ENCODE results near the gene GALNS. TPM values are rescaled to one million over a fixed set of nuclear protein-coding genes. Genes with fewer than 3 reads are reported as not detected.

The GALNS gene
- total RNA-seq, 2 donors from 2014 or later = 37.6 to 73.0 TPM

DNA sequence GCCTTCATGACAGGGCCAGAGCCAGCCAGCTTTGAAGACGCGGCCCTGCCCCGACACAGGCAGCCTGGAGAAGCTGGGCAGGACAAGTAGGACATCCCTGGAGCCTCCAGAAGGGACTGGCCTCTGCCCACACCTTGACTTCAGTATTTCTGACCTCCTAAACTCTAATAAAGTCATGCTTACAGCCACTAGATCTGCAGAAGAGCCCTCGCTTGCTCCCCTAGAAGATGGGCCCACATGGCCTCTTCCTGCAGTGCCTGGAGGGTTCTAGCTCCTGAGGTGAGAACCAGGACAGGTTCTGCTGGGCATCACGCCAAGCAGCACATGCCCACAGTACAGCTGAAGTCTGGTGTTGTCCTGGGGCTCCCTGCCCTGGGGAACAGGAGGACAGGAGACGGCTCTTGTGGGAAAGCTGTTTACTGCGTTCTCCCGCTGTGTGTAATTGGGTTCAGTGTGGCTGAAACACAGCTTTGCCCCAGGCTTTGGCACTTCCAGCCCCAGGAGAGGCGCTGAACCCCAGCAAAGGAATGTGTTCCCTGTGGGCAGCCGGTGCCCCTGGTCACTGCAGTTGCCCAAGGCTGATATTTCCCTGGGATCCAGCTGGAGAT lies 47.6 kb downstream of the GALNS start:
- H3K27ac Mint-ChIP-seq = peak overlapping the region; percentile 33

DNA sequence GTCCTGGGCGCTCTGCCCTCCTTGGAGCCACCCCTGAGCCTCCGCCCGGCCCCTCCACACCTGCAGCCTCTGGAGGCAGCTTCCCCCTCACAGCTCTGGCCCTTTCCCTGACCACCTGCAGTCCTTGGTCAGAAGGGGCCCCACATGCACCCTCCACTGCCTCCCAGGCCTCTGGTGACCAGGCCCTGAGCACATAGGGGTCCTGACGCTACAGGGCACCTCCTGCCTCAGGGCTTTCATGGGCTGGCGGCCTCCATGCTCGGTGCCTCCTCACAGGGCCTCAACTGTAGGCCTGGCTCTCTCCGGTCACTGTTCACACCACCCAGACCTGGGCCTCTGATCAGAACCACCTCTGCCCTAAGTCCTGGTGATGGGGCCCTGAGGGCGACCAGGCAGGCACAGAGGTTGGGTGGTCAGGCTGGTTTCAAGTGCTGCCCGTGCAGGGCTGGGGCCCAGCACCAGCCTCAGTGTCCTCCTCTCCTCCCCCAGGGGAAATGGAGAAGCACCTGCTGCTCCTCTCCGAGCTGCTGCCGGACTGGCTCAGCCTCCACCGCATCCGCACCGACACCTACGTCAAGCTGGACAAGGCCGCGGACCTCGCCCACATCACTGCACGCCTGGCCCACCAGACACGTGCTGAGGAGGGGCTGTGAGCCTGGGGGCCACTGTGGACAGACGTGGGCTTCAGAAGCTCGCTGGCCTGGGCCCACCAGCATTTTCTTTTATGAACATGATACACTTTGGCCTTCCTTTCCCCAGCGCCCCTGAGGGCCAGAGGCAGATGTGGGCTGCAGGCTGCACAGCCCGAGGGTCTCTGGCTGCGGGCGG lies 48.9 kb downstream of the GALNS start:
- H3K27me3 Mint-ChIP-seq = no peaks in the 10 kb centered on the region
- H3K4me3 Mint-ChIP-seq = peak overlapping the region; percentile 84
- H3K27ac Mint-ChIP-seq = no peak overlapping the region
- peaks cover 7% of the 10 kb centered on the region for H3K4me1 Mint-ChIP-seq
- peaks cover 80% of the 10 kb centered on the region for H3K36me3 Mint-ChIP-seq (ENCODE audit: low read depth)
- no peaks in the 10 kb centered on the region for H3K9me3 Mint-ChIP-seq
- ATAC-seq (replicated peaks) = no peak

More for the DNA sequence above, 47.6 kb downstream of the GALNS start:
- ATAC-seq (replicated peaks) = no peak
- no peaks in the 10 kb centered on the region for H3K9me3 Mint-ChIP-seq
- H3K4me1 Mint-ChIP-seq = peaks cover 7% of the 10 kb centered on the region
- H3K27me3 Mint-ChIP-seq = no peaks in the 10 kb centered on the region
- peaks cover 73% of the 10 kb centered on the region for H3K36me3 Mint-ChIP-seq (ENCODE audit: low read depth)
- peak overlapping the region; percentile 84 for H3K4me3 Mint-ChIP-seq

DNA sequence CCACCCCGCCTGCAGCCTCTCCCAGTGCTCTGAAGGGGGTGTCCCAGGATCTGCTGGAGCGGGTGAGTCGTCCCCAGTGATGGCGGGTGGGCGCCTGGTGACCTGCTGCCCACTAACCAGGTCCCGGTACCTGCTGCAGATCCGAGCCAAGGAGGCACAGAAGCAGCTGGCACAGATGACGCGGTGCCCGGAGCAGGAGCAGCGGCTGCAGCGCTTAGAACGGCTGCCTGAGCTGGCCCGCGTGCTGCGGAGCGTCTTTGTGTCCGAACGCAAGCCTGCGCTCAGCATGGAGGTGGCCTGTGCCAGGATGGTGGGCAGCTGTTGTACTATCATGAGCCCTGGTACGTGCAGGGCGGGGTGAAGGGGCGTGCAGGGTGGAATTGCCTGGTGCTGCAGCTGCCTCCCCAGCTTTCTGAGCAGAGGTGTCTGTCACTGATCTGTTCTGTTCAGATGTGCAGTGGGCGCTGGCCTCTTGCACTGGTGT lies 49.6 kb downstream of the GALNS start:
- H3K27me3 Mint-ChIP-seq = no peaks in the 10 kb centered on the region
- H3K4me3 Mint-ChIP-seq = no peak overlapping the region
- H3K36me3 Mint-ChIP-seq (ENCODE audit: low read depth) = peaks cover 83% of the 10 kb centered on the region
- H3K9me3 Mint-ChIP-seq = no peaks in the 10 kb centered on the region
- ATAC-seq (replicated peaks) = no peak
- H3K4me1 Mint-ChIP-seq = peaks cover 7% of the 10 kb centered on the region
- no peak overlapping the region for H3K27ac Mint-ChIP-seq

DNA sequence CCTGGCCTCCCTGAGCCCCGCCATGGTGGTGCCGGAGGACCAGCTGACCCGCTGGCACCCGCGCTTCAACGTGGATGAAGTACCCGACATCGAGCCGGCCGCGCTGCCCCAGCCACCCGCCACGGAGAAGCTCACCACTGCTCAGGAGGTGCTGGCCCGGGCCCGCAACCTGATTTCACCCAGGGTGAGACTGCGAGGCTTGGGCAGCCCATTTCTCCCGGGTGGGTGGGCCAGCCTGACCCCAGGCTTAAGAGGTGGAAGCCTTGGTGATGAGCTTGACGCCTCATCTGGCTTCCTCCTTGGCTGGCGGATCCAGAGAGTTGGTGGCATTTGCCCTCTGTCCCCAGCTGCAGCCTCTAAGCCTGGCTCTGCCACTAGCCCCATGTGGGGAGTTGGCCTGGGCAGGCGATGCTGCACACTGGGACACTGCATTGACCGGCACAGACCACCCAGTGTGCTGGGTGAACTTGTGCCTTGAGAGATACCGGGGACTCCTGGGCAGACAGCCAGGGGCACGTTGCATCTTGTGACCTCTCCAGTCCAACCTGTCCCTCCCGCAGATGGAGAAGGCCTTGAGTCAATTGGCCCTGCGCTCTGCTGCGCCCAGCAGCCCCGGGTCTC lies 50.1 kb downstream of the GALNS start:
- H3K27ac Mint-ChIP-seq = no peak overlapping the region

DNA sequence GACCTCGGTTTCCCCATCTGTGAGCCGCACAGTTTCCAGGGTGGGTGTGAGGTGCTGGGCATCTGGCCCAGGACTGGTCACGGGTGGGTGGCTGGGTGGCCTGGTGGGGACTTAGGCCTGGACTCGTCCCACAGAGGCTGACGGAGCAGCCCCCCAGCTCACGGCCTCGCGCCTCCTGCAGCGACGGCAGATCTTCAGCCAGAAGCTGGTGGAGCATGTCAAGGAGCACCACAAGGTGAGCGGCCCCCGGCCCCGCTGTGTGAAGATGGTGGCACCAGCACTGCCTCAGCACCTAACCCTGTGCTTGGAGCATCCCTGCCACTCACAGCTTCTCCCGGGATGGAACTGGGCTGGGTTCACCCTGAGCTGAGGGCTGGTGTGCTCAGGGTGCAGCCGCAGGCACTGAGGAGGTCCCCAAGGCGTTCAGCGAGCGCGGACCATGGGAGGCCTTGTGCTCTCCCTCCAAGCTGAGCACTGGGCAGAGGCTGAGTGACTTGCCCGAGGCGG lies 50.8 kb downstream of the GALNS start:
- H3K27ac Mint-ChIP-seq = no peak overlapping the region
- no peaks in the 10 kb centered on the region for H3K9me3 Mint-ChIP-seq
- H3K36me3 Mint-ChIP-seq (ENCODE audit: low read depth) = peaks cover 78% of the 10 kb centered on the region
- no peak for ATAC-seq (replicated peaks)
- peaks cover 7% of the 10 kb centered on the region for H3K4me1 Mint-ChIP-seq
- H3K4me3 Mint-ChIP-seq = no peak overlapping the region
- H3K27me3 Mint-ChIP-seq = no peaks in the 10 kb centered on the region

More for the DNA sequence above, 50.1 kb downstream of the GALNS start:
- Mint-ChIP-seq H3K27me3 (no peaks in the 10 kb centered on the region), H3K36me3 (ENCODE audit: low read depth) (peaks cover 83% of the 10 kb centered on the region), H3K9me3 (no peaks in the 10 kb centered on the region), H3K4me1 (peaks cover 7% of the 10 kb centered on the region), H3K4me3 (no peak overlapping the region)
- ATAC-seq (replicated peaks) = no peak

DNA sequence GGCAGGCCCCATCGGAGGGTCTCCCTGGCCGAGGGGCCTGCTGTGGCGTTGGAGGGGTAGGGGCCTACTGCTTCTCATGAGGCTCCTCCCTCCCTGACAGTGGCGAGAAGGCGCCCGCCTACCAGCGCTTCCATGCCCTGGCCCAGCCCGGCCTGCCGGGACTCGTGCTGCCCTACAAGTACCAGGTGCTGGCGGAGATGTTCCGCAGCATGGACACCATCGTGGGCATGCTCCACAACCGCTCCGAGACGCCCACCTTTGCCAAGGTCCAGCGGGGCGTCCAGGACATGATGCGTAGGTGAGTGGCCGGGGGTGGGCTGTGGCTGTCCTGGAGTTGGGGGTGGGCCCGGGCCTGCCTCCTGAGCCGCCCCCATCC lies 51.4 kb downstream of the GALNS start:
- H3K36me3 Mint-ChIP-seq (ENCODE audit: low read depth) = peaks cover 72% of the 10 kb centered on the region
- ATAC-seq (replicated peaks) = no peak
- no peaks in the 10 kb centered on the region for H3K9me3 Mint-ChIP-seq
- peak overlapping the region; percentile 60 for H3K4me3 Mint-ChIP-seq
- no peaks in the 10 kb centered on the region for H3K27me3 Mint-ChIP-seq
- H3K27ac Mint-ChIP-seq = no peak overlapping the region
- peaks cover 13% of the 10 kb centered on the region for H3K4me1 Mint-ChIP-seq

DNA sequence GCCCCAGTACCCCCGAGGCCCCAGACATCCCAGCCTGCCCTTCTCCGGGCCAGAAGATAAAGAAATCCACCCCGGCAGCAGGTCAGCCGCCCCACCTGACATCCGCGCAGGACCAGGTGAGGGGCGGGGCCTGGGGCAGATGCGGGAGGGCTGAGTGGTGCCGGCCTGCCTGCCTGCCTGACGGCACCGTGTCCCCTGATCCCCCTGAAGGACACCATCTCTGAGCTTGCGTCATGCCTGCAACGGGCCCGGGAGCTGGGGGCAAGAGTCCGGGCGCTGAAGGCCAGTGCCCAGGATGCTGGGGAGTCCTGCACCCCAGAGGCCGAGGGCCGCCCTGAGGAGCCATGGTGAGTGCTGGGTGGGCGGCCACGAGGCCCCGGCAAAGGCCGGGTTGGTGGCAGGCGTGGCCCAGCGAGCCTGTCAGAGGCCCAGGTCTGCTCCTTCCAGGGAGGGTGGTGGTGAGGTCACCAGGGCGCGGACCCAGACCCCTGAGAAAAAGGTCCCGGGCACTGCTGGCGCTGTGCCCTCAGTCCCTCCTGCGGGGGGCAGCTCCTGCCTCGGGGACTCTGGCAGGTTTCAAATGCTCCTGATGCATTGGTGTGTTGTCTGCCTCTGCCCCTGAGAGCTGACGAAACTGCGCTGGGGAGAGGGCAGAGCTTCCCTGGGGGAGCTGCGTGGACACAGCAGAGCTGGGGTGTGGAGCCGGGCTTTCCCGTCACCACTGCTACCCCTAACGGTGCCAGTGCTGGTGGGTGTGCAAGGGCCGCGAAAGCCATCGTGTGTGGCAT lies 52.0 kb downstream of the GALNS start:
- peaks cover 66% of the 10 kb centered on the region for H3K36me3 Mint-ChIP-seq (ENCODE audit: low read depth)
- H3K9me3 Mint-ChIP-seq = no peaks in the 10 kb centered on the region
- H3K4me3 Mint-ChIP-seq = peak overlapping the region; percentile 60
- H3K27ac Mint-ChIP-seq = no peak overlapping the region
- H3K27me3 Mint-ChIP-seq = no peaks in the 10 kb centered on the region
- peaks cover 13% of the 10 kb centered on the region for H3K4me1 Mint-ChIP-seq
- ATAC-seq (replicated peaks) = peak; percentile 24

DNA sequence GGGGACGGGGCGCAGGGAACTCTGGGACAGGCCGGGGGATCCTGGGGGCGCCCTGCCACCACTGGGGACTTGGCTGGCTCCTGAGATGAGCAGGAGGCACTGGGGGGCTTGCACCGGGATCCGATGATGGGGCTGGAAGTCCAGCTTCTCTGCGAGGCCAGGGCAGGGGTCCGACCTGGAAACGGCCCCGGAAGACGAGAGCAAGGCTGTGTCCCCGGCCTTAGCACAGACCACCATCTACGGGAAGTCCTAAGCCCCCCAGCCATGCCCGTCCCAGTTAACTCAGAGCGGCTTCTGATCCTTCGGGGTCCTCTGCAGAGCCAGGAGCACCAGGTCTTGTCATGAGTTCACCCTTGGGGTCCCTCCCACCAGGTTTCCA lies 52.6 kb downstream of the GALNS start:
- Mint-ChIP-seq H3K4me3 (peak overlapping the region; percentile 60), H3K36me3 (ENCODE audit: low read depth) (peaks cover 60% of the 10 kb centered on the region), H3K27me3 (no peaks in the 10 kb centered on the region), H3K9me3 (no peaks in the 10 kb centered on the region), H3K27ac (no peak overlapping the region), H3K4me1 (peaks cover 9% of the 10 kb centered on the region)
- ATAC-seq (replicated peaks) = no peak

DNA sequence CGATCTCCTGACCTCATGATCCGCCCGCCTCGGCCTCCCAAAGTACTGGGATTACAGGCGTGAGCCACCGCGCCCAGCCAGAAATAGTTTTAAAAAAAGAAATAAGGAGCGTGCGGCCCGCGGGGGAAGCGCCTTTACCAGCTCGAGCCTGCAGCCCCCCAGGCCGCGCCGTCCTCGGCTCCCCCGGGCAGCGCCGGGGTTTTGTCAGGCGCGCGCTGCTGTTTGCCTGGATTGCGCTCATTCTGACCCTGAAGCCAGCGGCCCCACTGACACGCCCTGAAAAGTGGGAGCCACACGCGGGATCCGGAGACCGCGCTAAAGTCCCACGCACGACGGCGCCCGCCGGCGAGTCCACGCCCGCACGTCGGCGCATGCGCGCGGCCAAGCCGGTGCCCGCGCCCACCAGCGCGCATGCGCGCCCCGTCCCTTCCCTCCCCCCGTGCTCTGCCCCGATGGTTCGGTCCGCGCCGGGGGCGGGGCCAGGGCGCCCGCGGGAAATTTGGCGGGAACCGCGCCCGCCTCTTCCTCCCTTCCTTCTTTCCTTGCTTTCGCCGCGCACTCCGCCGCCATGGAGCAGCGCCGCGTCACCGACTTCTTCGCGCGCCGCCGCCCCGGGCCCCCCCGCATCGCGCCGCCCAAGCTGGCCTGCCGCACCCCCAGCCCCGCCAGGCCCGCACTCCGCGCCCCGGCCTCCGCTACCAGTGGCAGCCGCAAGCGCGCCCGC lies 53.3 kb downstream of the GALNS start, which contains the start of gene CDT1:
TSS of gene CDT1 (plus strand) at position 526 of the 724 bp plus-strand sequence. CDS start at position 569, 43 bp downstream.
- Mint-ChIP-seq H3K27me3 (no peaks in the 10 kb centered on the region), H3K36me3 (ENCODE audit: low read depth) (peaks cover 53% of the 10 kb centered on the region), H3K9me3 (no peaks in the 10 kb centered on the region), H3K4me3 (peak within 1 kb of the TSS; percentile 77), H3K27ac (peak within 1 kb of the TSS; percentile 85), H3K4me1 (peaks cover 6% of the 10 kb centered on the region)
- ATAC-seq (replicated peaks) = peak; percentile 68

DNA sequence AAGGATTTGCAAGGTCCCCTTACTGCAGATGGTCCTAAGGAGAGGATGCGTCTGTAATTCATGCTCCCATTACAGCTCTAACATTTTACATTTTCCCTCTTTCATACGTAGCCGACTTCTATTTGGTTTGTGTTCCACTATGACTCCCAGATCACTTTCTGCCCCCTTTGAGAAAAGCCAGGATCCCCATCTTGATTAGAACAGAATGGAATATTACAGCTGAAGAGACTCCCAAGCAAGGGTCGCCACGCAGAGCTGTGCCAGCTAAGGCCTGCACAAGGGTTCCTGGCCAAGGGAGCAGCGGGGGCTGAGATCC lies 56.5 kb downstream of the GALNS start:
- H3K36me3 Mint-ChIP-seq (ENCODE audit: low read depth) = peaks cover 21% of the 10 kb centered on the region
- H3K4me1 Mint-ChIP-seq = peaks cover 6% of the 10 kb centered on the region
- H3K27ac Mint-ChIP-seq = no peak overlapping the region
- no peak for ATAC-seq (replicated peaks)
- no peaks in the 10 kb centered on the region for H3K27me3 Mint-ChIP-seq
- peak overlapping the region; percentile 77 for H3K4me3 Mint-ChIP-seq
- no peaks in the 10 kb centered on the region for H3K9me3 Mint-ChIP-seq

DNA sequence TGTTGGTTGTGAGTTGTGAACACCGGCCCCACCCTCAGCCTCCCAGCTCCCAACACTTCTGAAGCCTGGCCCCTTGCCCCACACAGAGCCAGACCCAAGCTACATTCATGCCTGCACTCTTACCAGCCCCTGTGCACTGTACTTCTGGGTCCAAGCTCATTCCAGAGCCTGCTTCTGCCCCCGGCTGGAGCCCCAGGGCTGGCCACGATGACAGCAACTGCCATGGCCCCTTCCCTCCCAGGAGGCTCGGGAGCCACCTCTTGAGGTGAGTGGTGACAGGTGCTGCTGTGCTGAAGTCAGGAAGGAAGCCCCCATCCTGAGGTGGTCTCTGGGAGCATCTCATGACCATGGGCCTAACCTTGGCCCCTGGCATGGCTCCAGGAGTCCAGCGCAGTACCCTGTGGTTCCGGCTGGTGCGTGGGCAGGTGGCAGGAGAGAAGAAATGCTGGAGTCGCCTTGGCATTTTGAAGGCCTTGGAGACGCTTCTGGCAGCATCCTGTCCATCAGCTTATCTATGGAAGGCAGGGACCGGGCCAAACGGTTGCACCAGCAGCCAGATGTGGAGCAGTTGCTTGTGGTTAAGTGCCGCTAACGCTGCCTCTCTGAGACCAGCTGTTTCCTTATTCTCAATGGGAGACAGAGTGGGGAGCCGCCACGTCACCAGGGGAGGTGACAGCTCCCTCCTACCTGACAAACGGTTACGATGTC lies 57.0 kb downstream of the GALNS start:
- H3K27ac Mint-ChIP-seq = no peak overlapping the region

DNA sequence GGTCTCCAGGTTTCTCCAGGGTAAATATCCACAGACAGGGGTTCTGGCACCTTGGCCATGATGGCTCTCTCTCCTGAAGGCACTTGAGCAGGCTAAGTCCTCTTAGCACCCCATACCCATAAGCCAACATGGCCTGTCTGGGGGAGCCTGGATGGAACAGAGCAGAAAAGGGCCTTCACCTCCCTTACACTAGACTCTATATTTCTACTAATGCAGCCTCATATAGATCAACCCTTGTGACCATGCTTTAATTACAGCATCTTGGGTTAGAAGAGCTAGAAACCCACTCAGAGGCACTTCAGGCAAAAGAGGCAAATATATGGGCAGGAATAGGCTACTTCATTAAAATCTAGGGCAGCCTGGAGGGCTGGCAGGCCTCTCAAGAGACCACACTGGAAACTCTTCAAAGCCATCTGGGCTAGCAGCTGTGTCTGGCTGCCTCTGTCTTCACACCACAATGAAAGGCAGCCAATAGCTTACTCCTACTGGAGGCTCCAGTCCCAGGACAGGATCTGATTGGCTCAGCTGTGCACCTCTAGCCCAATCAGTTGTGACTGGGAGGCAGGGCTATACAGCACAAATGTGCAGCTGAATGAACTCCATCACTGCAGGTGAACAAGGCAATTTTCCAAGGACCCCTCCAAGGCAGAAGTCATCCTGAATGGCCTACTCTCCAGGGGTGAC lies 57.8 kb downstream of the GALNS start:
- H3K27me3 Mint-ChIP-seq = no peaks in the 10 kb centered on the region
- peaks cover 8% of the 10 kb centered on the region for H3K36me3 Mint-ChIP-seq (ENCODE audit: low read depth)
- no peak overlapping the region for H3K4me3 Mint-ChIP-seq
- ATAC-seq (replicated peaks) = no peak
- H3K4me1 Mint-ChIP-seq = peaks cover 6% of the 10 kb centered on the region
- H3K27ac Mint-ChIP-seq = no peak overlapping the region
- no peaks in the 10 kb centered on the region for H3K9me3 Mint-ChIP-seq

More for the DNA sequence above, 57.0 kb downstream of the GALNS start:
- Mint-ChIP-seq H3K4me1 (peaks cover 6% of the 10 kb centered on the region), H3K9me3 (no peaks in the 10 kb centered on the region), H3K36me3 (ENCODE audit: low read depth) (peaks cover 16% of the 10 kb centered on the region), H3K4me3 (peak overlapping the region; percentile 77), H3K27me3 (no peaks in the 10 kb centered on the region)
- ATAC-seq (replicated peaks) = no peak

DNA sequence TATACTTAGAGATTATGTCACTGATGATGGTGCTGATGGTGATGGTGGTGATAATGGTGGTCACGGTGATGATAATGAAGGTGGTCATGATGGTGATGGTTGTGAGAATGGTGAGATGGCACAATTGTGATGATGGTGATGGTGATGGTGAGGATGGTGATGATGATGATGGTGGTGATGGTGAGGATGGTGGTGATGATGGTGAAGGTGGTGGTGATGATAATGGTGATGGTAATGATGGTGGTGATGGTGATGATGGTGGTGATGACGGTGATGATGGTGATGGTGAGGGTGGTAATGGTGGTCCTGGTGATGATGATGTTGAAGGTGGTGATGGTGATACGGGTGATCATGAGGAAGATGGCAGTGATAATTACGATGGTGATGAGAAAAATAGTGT lies 58.7 kb downstream of the GALNS start:
- Mint-ChIP-seq H3K27ac (no peak overlapping the region), H3K36me3 (ENCODE audit: low read depth) (peaks cover 5% of the 10 kb centered on the region), H3K27me3 (no peaks in the 10 kb centered on the region), H3K4me3 (no peak overlapping the region), H3K4me1 (peaks cover 6% of the 10 kb centered on the region), H3K9me3 (no peaks in the 10 kb centered on the region)
- ATAC-seq (replicated peaks) = no peak
